Spleen (tissue), 11 donors: ENCODE measurements around the gene MRRF. TPM values are rescaled to one million over a fixed set of nuclear protein-coding genes. Genes with fewer than 3 reads are reported as not detected.

Source experiments
- DNase-seq: peaks from one replicate; pipeline ENCODE4 v3.0.0-alpha.2; 2020
- H3K27ac ChIP-seq, 8 donors: fragments of 200-600 bp; sonication (generic) in 7 of 8; 1 replicate in 4 of 8; 2 replicates in 4 of 8; pipeline versions ENCODE4 v1.5.0 to v1.8.0; 2016 to 2021; ENCODE audit warnings: inconsistent platforms in 4 of 8, mild to moderate bottlenecking in 4 of 8, moderate library complexity in 1 of 8
- H3K27me3 ChIP-seq, 7 donors: fragments of 200-600 bp; sonication (generic) in 6 of 7; replicated peaks in 1 of 7; 1 replicate in 4 of 7; 2 replicates in 3 of 7; pipeline versions ENCODE4 v1.5.0 to v1.8.0; 2016 to 2021; ENCODE audit warnings: inconsistent platforms in 3 of 7, mild to moderate bottlenecking in 1 of 7
- H3K36me3 ChIP-seq, 6 donors: fragments of 200-600 bp; sonication (generic) in 5 of 6; 1 replicate in 4 of 6; 2 replicates in 2 of 6; pipeline versions ENCODE4 v1.5.0 to v1.8.0; 2016 to 2021; ENCODE audit warnings: inconsistent platforms in 2 of 6
- H3K4me1 ChIP-seq, 6 donors: fragments of 200-600 bp; sonication (generic) in 5 of 6; 1 replicate in 3 of 6; 2 replicates in 3 of 6; pipeline versions ENCODE4 v1.5.0 to v1.8.0; 2016 to 2021; ENCODE audit warnings: inconsistent platforms in 3 of 6
- H3K4me3 ChIP-seq, 8 donors: fragments of 200-600 bp; sonication (generic) in 7 of 8; 1 replicate in 4 of 8; 2 replicates in 4 of 8; pipeline versions ENCODE4 v1.5.0 to v1.8.0; 2016 to 2021; ENCODE audit warnings: inconsistent platforms in 4 of 8, mild to moderate bottlenecking in 4 of 8, moderate library complexity in 2 of 8
- H3K9me3 ChIP-seq, 8 donors: fragments of 200-600 bp; sonication (generic) in 7 of 8; 1 replicate in 4 of 8; 2 replicates in 4 of 8; pipeline versions ENCODE4 v1.5.0 to v1.8.0; 2016 to 2021; ENCODE audit warnings: inconsistent platforms in 4 of 8
- POLR2A ChIP-seq, 3 donors: fragments of 450-650 bp; IDR thresholded peaks; one replicate each; pipeline ENCODE4 v1.5.1; 2017; ENCODE audit warnings: antibody characterized with exemption in 3 of 3, mild to moderate bottlenecking in 1 of 3
- POLR2AphosphoS5 ChIP-seq, 3 donors: sonication (generic); formaldehyde crosslinking; IDR thresholded peaks; one replicate each; pipeline ENCODE4 v1.5.1; 2017; ENCODE audit warnings: antibody characterized with exemption in 3 of 3
- WGBS, 5 donors: extraction: QIAGEN DNeasy Blood & Tissue Kit in 3 of 5; methylation state at CpG; one replicate each; pipeline versions ENCODE4 v1.1.5 to v1.1.7; 2013 to 2018; 5-methylcytosine and 5-hydroxymethylcytosine counted together
- intact Hi-C: fragments of 100-400 bp; cut with DNase I; formaldehyde crosslinking; loops from one replicate; pipeline ENCODE4 v1.15.0; 2023; ENCODE audit warnings: low total_unique reads
- polyA plus RNA-seq, 3 donors: library from polyadenylated mRNA; stranded (reverse); fragments of 200-250 nt; gene quantifications; one replicate each; pipeline ENCODE4 v1.2.1, GENCODE V29; 2013
- total RNA-seq, 7 donors: library from RNA; depleted of rRNA in 3 of 7; stranded (reverse); fragments of >200 nt in 3 of 7; fragmentation: NEBNext Ultra II Directional in 4 of 7; extraction: Animal tissue kit (Norgen Biotek cat#: 25700) in 4 of 7; gene quantifications; one replicate each; pipeline versions ENCODE4 v1.1.0 to v1.2.1, GENCODE V29; 2016 to 2021
- TF ChIP-seq, protein P1 (sequence below), 11 experiments: fragments of 200-600 bp in 7 of 11; fragments of 450-650 bp in 4 of 11; sonication (generic) in 4 of 11; IDR thresholded peaks in 8 of 11; conservative IDR thresholded peaks in 3 of 11; 1 replicate in 7 of 11; 2 replicates in 4 of 11; pipeline versions ENCODE4 v1.4.0 to v1.8.0; 2016 to 2021; ENCODE audit warnings: antibody characterized with exemption in 11 of 11, inconsistent platforms in 4 of 11, mild to moderate bottlenecking in 1 of 11
- donor health status: healthy with polysubstance abuse.
- donor health status: DM: no; HTN: no; CAD: no; lungs with moderate emphysema.
- donor health status: DM: no; HTN: no; CAD: no.
- donor health status: Bipolar disorder and iron deficiency.
- donor health status: healthy.
- donor health status: DM: no; HTN: no; CAD: no.
- donor health status: DM: yes; HTN: yes; CAD: no.

MRRF gene
- total and polyA plus RNA-seq, 10 donors = 23.1 to 44.8 (median 38.9) TPM

DNA sequence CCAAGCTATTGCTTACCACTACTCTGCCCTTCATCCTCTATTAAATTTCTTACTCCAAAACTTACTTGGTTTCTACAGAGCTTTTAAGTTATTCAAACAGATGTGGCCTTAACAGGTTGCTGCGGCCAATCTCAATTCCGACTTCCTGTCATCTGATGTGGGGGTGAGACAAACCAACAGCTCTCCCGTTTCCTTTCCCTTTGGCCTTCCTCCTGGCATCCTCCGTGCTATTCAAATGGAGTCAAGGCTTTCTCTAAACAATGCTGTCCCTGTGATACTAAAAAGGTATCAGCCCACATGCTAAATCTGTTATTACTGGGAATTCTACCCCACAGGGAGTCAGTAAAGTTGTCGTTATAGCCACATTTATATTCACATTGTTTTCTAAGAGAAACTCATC, 11.9 kb upstream of the MRRF start:
- intact Hi-C loops = no loop called here
- peaks cover 3 to 100% (median 56%) of the 10 kb centered on the region in 6 donors for H3K36me3 ChIP-seq
- peaks cover 0 to 35% (median 5%) of the 10 kb centered on the region in 6 donors for H3K4me1 ChIP-seq
- H3K27me3 ChIP-seq = no peaks in the 10 kb centered on the region
- DNase-seq = no peak
- TF ChIP-seq POLR2AphosphoS5 (IDR thresholded peaks at IDR 0.05) = peak in 1 of 3 donors; percentile 69
- TF ChIP-seq POLR2A (IDR thresholded peaks at IDR 0.05) = no peak
- 68 to 81% (median 73%) methylated on average over 5 of the region's 5 CpGs for WGBS, 5 donors
- no peak overlapping the region for H3K4me3 ChIP-seq
- no peaks in the 10 kb centered on the region for H3K9me3 ChIP-seq
- H3K27ac ChIP-seq = peak overlapping the region; percentile 50 to 82 (median 70)

DNA sequence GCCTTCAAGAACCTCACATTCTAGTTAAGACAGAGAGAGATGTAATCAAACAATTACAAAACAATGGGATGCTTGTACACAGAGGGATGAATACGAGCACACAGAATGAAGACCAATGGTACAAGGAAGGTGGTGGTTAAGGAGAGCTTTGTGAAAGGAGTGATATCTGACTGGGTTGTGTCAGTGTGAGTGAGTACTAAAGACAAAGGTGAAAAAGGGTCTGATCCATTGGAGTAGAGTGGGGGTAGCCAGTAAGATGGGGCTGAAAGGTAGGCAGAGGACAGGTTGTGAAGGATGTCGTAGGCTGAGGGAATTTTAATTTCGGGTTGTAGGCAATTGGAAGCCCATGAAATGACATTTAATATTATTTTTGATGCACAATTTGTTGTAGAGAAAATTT, 9.9 kb upstream of the MRRF start:
- 91 to 97% (median 93%) methylated on average over 3 of the region's 3 CpGs for WGBS, 5 donors
- peak overlapping the region in 5 of 8 donors; percentile 58 to 82 (median 74) for H3K27ac ChIP-seq
- H3K9me3 ChIP-seq = no peaks in the 10 kb centered on the region
- H3K4me1 ChIP-seq = peaks cover 0 to 40% (median 5%) of the 10 kb centered on the region in 6 donors
- TF ChIP-seq POLR2A (IDR thresholded peaks at IDR 0.05) (no peak), POLR2AphosphoS5 (IDR thresholded peaks at IDR 0.05) (no peak)
- TF ChIP-seq, protein P1, sequence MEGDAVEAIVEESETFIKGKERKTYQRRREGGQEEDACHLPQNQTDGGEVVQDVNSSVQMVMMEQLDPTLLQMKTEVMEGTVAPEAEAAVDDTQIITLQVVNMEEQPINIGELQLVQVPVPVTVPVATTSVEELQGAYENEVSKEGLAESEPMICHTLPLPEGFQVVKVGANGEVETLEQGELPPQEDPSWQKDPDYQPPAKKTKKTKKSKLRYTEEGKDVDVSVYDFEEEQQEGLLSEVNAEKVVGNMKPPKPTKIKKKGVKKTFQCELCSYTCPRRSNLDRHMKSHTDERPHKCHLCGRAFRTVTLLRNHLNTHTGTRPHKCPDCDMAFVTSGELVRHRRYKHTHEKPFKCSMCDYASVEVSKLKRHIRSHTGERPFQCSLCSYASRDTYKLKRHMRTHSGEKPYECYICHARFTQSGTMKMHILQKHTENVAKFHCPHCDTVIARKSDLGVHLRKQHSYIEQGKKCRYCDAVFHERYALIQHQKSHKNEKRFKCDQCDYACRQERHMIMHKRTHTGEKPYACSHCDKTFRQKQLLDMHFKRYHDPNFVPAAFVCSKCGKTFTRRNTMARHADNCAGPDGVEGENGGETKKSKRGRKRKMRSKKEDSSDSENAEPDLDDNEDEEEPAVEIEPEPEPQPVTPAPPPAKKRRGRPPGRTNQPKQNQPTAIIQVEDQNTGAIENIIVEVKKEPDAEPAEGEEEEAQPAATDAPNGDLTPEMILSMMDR (IDR thresholded peaks at IDR 0.05 in 8 of 11, conservative IDR thresholded peaks at IDR 0.05 in 3 of 11) = no peak
- no peaks in the 10 kb centered on the region for H3K27me3 ChIP-seq
- H3K36me3 ChIP-seq = peaks cover 3 to 100% (median 59%) of the 10 kb centered on the region in 6 donors
- DNase-seq = no peak
- no peak overlapping the region for H3K4me3 ChIP-seq
- intact Hi-C loops = no loop called here

DNA sequence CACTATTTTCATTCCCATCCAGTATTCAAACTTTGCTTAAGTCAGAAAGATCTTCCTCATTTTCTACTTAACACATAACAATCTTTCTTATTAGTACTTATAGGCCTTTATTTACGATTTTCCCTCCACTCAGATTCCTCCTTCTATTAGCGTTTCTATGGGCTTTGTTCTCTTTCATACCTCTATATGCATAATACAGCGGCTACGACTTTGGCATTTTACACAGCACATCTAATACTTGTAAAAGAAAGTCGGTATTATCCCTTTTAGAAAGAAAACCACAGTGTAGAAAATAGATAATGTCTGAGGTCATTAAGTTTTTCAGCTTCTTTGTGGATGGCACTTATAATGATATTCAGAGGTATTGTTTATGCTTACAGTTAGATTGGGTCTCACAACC, 8.5 kb upstream of the MRRF start:
- Histone ChIP-seq H3K4me1 (peaks cover 0 to 46% (median 5%) of the 10 kb centered on the region in 6 donors), H3K27me3 (no peaks in the 10 kb centered on the region), H3K36me3 (peaks cover 0 to 100% (median 59%) of the 10 kb centered on the region in 6 donors), H3K27ac (no peak overlapping the region), H3K9me3 (no peaks in the 10 kb centered on the region), H3K4me3 (no peak overlapping the region)
- TF ChIP-seq POLR2A (IDR thresholded peaks at IDR 0.05) (no peak), POLR2AphosphoS5 (IDR thresholded peaks at IDR 0.05) (no peak)
- TF ChIP-seq, protein P1 (IDR thresholded peaks at IDR 0.05 in 8 of 11, conservative IDR thresholded peaks at IDR 0.05 in 3 of 11) = no peak
- 91 to 96% (median 95%) methylated on average over 5 of the region's 5 CpGs for WGBS, 5 donors
- intact Hi-C loops = no loop called here
- DNase-seq = no peak

DNA sequence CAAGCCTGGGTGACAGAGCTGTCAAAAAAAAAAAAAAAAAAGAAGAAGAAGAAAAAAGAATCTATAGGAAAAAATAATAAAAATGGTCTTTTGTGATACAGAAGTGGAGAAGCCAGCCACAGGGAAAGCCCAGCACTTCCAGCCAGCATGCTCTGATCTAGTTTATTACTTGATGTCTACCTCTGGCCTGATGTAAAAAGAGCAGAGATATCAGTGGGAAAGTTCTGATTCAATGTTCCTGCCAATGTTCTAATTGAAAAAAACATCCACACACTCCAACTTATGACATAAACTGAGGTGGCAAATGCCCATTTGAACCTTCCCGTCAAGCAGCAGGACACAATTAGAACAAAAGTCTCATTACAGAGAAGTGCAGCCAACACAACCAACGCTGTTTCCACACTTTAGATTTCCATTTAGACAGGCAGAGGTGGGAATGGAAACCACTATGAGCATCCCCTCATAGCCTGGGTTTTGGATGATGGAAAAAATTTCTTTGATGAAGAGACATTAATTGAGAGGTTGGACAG, 5.7 kb upstream of the MRRF start:
- peaks cover 0 to 89% (median 52%) of the 10 kb centered on the region in 6 donors for H3K36me3 ChIP-seq
- no peak overlapping the region for H3K27ac ChIP-seq
- no peak overlapping the region for H3K4me3 ChIP-seq
- H3K27me3 ChIP-seq = no peaks in the 10 kb centered on the region
- no peak for DNase-seq
- WGBS, 5 donors = 95 to 97% (median 96%) methylated on average over 2 of the region's 2 CpGs
- TF ChIP-seq, protein P1 (IDR thresholded peaks at IDR 0.05 in 8 of 11, conservative IDR thresholded peaks at IDR 0.05 in 3 of 11) = no peak
- TF ChIP-seq POLR2A (IDR thresholded peaks at IDR 0.05) (no peak), POLR2AphosphoS5 (IDR thresholded peaks at IDR 0.05) (no peak)
- intact Hi-C loops = no loop called here
- H3K9me3 ChIP-seq = no peaks in the 10 kb centered on the region
- H3K4me1 ChIP-seq = peaks cover 13 to 58% (median 28%) of the 10 kb centered on the region in 6 donors
